M059J (cell line): ENCODE results near the gene SFT2D3. TPM values are rescaled to one million over a fixed set of nuclear protein-coding genes. Genes with fewer than 3 reads are reported as not detected.
A peak's percentile ranks its signal among the peaks of the same experiment; 100 is the strongest.

Experiments used
- DNase-seq: peaks from one replicate; pipeline ENCODE4 v3.0.0-alpha.2; 2012; ENCODE audit warnings: low read depth
- total RNA-seq: library from RNA; depleted of rRNA; stranded (reverse); fragments of >200 nt; shearing (Covaris generic); gene quantifications from 2 replicates; pipeline ENCODE4 v1.2.3, GENCODE V29; 2014

SFT2D3 gene
- total RNA-seq, 1 experiment from 2014 or later, result 5.6 TPM

DNA sequence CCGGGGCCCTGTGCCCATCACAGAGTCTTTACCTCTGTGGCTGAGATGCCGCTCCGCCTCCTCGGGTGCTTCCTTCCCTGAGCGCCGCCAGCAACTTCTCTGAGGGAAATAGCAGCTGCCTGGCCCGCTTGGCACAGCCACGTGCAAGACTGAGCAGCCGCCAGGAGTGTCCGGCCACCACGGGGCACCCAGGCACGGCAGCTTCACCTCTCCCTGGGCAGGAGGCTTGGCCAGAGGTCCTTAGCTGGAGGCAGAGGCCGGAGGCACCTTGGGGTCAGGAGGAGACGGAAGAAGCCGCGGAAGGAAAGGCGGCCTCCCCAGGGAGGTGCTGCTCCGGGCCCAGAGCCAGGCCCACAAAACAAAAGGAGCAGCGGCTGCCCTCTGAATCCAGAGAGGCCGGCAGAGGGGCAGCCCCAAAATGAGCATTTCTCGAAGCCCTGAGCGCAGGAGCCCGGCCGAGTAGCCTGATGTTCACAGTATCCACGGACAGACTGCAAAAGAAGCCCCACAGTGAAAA lies 20.0 kb upstream of the SFT2D3 start:
- DNase-seq, result peak; percentile 28

DNA sequence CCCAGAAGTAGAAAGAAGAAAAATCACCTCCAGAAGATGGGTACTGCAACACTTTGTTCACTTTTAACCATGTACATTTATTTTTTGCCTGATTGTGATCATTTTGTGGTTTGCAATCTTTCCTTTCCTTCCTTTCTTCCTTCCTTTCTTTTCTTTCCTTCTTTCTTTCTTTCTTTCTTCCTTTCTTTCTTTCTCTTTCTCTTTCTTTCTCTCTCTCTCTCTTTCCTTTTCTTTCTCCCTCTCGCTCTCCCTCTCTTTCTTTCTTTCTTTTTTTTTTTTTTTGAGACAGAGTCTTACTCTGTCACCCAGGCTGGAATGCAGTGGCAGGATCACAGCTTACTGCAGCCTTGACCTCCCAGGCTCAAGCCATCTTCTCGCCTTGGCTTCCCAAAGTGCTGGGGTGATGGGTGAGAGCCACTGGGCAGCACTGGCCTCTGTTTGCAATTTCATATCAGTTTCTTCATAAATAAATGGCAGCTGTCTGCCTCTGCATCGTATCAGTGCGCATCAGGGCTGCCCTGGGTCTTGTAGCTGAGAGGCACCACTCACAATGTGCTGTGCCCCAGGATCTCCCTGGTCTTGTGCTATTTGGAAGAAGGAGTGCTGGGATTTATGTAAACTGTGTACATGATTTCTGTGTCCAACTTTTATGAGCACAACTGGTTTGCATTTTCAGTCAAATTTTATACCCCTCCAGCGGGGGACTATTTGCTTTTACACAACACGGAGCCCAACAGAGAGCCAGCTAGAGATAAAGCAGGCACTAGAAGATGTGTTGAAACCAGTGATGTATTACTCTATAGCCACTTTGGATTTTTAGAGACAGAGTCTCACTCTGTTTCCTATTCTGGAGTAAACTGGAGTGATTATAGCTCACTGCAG lies 19.1 kb upstream of the SFT2D3 start:
- no peak for DNase-seq

DNA sequence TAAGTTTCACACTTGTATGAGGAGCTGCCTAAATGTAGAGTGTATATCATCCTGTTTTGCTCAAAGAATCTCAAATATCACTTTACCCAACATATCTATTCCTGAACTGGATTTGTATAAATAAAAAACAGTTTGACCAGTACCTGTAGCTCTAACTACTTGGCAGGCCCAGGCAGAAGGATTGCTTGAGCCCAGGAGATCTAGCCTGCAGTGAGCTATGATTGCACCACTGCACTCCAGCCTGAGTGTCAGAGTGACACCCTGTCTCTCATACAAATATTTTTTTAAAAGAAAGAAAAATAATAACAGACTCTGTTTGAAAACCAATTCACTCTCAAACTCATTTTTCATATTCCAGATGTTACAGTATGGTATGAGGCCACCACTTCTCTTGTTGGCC lies 18.2 kb upstream of the SFT2D3 start:
- DNase-seq, result no peak

DNA sequence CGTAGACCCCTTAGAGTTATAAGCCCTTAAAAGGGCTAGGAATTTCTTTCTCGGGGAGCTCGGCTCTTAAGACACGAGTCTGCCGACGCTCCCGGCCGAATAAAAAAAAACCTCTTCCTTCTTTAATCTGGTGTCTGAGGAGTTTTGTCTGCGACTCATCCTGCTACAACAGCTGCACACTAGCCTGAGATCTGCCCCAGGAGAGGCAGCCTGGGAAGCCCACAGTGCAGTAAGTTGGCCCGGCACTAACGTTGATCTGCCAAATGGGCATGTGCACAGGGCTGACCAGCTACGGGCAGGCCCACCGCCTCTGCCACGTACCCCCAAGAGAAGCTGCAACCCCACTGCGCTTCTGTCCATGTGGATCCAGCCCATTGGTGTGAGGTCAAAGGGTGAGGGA lies 17.5 kb upstream of the SFT2D3 start:
- no peak for DNase-seq

- DNase-seq, result no peak
These were observed 15.8 kb upstream of the SFT2D3 start for GRCh38 chr2:127685410-127686080.

DNA sequence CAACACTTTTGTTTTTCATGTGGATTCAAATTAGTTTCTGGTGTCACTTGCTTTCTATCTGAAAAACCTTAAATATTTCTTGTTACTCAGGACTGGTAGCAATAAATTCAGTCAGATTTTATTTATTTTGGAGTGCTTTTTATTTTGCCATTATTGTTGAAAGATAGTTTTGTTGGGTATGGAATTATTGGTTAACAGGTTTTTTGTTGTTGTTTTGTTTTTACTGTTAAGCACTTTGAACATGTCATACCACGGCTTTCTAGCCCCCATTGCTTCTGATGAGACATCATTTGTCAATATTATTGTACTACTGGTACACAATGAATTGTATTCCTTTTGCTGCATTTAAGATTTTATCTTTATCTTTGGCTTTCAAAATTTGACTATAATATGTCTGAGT lies 12.9 kb upstream of the SFT2D3 start:
- no peak for DNase-seq

DNA sequence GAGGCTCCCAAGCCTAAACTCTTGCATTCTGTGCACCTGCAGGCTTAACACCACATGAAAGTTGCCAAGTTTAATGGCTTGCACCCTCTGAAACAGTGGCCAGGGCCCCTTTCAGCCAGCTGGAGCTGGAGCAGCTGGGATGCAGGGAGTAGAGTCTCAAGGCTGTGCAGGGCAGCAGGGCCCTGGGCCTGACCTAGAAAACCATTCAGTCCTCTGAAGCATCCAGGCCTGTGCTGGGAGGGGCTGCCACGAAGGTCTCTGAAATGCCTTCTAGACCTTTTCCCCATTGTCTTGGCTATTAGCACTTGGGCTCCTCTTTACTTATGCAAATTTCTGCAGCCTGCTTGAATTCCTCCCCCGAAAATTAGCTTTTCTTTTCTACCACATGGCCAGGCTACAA lies 10.6 kb upstream of the SFT2D3 start:
- DNase-seq, result no peak

- DNase-seq, result no peak
These were observed 6.3 kb upstream of the SFT2D3 start for GRCh38 chr2:127694986-127695385.

GRCh38 chr2:127695491-127696472 lies 5.5 kb upstream of the SFT2D3 start:
- peak; percentile 81 for DNase-seq

GRCh38 chr2:127697482-127698180 lies 3.7 kb upstream of the SFT2D3 start:
- no peak for DNase-seq

- no peak for DNase-seq
These were observed 2.5 kb upstream of the SFT2D3 start for GRCh38 chr2:127698553-127699355.

DNA sequence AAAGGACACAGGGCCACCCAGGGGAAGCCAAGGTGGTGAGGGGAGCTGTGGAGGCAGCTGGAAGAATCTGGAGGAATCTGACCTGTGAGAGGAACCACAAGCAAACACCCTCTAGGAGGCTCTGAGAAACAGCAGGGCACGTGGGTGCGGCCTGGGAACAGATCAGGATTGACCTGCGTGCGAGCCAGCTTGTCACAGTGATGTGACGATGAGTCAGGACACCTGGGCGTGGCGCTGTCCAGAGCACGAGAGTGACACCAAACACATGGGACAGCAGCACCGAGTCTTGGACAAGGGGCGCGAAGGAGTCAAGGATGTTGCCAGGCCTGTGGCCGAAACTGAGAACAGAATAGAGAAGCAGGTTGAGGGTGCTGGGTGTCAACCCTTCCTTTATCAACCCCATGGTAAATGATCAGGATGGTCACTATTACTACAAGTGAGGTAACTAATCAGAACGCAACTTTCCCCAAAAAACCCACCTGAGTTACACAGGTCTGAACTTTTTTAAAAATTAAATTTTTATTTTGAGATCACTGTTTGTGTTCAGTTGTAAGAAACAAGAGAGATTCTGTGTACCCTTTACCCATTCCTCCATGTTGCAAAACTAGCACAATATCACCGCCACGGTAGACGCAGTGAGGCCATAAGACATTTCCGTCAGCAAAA lies 637 bp upstream of the SFT2D3 start:
- no peak for DNase-seq

GRCh38 chr2:127701651-127702394 lies 526 bp downstream of the SFT2D3 start:
- peak; percentile 74 for DNase-seq

DNA sequence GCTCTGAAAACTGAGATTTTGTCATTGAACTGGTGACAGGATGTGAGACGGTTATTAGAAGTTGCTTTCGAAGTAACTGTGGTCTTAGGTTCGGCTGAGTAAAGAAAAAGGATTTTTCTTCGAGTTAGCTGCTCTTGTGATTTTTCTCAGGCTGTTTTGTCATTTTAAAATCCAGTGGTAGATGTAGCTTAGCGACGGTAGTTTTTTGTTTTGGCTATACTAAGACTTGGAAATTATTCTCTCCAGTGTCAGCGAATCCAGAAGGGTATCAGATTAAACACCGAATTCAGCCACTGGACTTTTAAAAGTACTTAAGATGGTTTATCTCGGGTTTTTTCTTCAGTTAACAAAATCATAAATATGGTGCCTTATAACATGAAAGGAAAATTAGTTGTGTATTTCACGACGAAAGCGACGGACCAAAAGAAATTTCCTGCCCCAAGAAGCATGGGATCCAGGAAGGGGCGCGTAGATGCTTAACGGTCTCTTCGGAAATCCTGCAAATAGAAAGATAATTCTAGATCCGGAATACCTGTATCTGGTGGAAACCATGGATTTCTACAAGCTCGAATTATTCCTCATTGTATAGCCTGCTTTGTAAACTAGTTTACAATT lies 1.2 kb downstream of the SFT2D3 start:
- no peak for DNase-seq

DNA sequence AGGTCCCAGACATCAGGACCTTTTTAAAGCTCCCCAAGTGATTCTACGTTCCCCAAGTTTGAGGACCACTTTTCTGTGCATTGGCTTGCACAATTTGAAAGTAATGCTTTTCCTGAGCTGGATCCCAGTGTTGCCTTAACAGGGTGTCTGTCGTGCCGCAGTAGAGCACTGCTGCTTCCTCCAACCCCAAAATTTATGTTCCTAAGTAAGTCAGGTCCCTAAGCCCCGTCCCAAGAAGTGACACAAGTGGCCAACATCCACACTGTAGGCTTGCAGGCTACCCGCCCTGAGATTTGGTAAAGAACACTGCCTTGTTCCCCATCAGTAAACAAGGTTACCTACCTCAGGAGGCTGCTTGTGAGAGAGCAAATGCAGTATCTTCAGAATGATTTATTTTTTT lies 2.0 kb downstream of the SFT2D3 start:
- DNase-seq, result no peak

DNA sequence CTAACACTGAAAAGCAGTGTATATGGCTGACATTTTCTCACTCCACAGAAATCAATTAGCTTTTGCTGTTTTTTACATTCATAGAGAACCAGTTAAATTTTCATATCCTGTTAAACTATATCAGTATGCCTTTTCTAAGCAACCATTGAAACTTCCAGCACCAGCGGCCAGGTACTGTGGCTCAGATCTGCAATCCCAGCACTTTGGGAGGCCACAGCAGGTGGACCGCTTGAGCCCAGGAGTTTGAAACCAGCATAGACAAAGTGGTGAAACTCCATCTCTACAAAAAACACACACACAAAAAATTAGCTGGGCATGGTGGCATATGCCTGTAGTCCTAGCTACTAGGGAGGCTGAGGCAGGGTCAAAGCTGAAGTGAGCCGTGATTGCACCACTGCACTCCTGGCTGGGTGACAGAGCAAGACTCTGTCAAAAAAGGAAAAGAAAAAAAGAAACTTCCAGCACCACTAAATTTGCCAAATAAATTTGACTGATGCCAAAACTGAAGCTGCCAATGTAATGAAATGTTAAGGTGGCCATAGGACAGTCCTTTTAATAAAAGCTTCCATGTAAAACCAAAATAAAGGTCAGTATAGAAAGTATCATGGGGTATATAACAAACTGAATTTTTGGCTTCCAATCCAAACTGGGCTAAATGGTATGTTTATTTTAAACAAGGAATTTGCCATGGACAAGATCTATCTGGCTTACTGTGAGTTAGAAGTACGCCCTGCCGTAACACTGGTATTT lies 3.5 kb downstream of the SFT2D3 start:
- DNase-seq, result no peak

GRCh38 chr2:127705391-127706065 lies 4.2 kb downstream of the SFT2D3 start:
- no peak for DNase-seq
